HepG2 (cell line): Measurements from ENCODE around the gene SMARCAD1. TPM values are rescaled to one million over a fixed set of nuclear protein-coding genes. Genes with fewer than 3 reads are reported as not detected.

Source experiments
- BRCA1 ChIP-seq: sonication (generic); formaldehyde crosslinking; IDR thresholded peaks from 2 replicates; pipeline ENCODE4 v1.4.0; 2020; ENCODE audit warnings: missing genetic modification reagents
- HDAC2 ChIP-seq: sonication (generic); formaldehyde crosslinking; IDR thresholded peaks from 2 replicates; pipeline ENCODE4 v1.4.0; 2020; ENCODE audit warnings: missing genetic modification reagents
- HNF4G ChIP-seq, 2 experiments: sonication (generic) in 1 of 2; formaldehyde crosslinking in 1 of 2; IDR thresholded peaks; 2 replicates each; pipeline versions ENCODE4 v1.4.0 to v1.6.1; 2011 to 2020; ENCODE audit warnings: borderline replicate concordance in 2 of 2, low read depth in 2 of 2, mild to moderate bottlenecking in 2 of 2, low read length in 1 of 2, missing genetic modification reagents in 1 of 2, moderate library complexity in 1 of 2
- ISL2 ChIP-seq: sonication (generic); formaldehyde crosslinking; IDR thresholded peaks from 2 replicates; pipeline ENCODE4 v1.5.0; 2020; ENCODE audit warnings: missing genetic modification reagents
- MZF1 ChIP-seq: sonication (generic); formaldehyde crosslinking; IDR thresholded peaks from 2 replicates; pipeline ENCODE4 v1.8.1; 2023; ENCODE audit warnings: mild to moderate bottlenecking, missing genetic modification reagents, borderline replicate concordance
- PCBP2 ChIP-seq: fragments of 200-400 bp; formaldehyde crosslinking; optimal IDR thresholded peaks from 2 replicates; pipeline ENCODE3; 2018; ENCODE audit warnings: low read length, low read depth; ENCODE audit not compliant: poor library complexity, severe bottlenecking
- RNF2 ChIP-seq: fragments of 450-650 bp; conservative IDR thresholded peaks from 2 replicates; pipeline ENCODE4 v1.6.1; 2016; ENCODE audit warnings: low read depth
- RXRB ChIP-seq: IDR thresholded peaks from 2 replicates; pipeline ENCODE4 v1.6.1; 2016; ENCODE audit warnings: borderline replicate concordance, missing genetic modification reagents, missing compliant biosample characterization
- SMARCC2 ChIP-seq: fragments of 450-650 bp; IDR thresholded peaks from 2 replicates; pipeline ENCODE4 v1.6.1; 2017; ENCODE audit warnings: antibody characterized with exemption, mild to moderate bottlenecking
- SOX13 ChIP-seq, 3 experiments: fragments of 450-650 bp in 1 of 3; sonication (generic) in 1 of 3; formaldehyde crosslinking in 1 of 3; IDR thresholded peaks in 2 of 3; conservative IDR thresholded peaks in 1 of 3; 2 replicates each; pipeline versions ENCODE4 v1.5.0 to v1.6.1; 2016 to 2020; ENCODE audit warnings: antibody characterized with exemption in 1 of 3, mild to moderate bottlenecking in 1 of 3, missing compliant biosample characterization in 1 of 3, missing genetic modification reagents in 1 of 3, moderate library complexity in 1 of 3
- SRSF9 ChIP-seq: fragments of 200-400 bp; formaldehyde crosslinking; IDR thresholded peaks from 2 replicates; pipeline ENCODE4 v1.6.1; 2018; ENCODE audit warnings: borderline replicate concordance, mild to moderate bottlenecking, low read depth, low read length; ENCODE audit not compliant: insufficient read depth, poor library complexity, severe bottlenecking
- TOPORS ChIP-seq: sonication (generic); formaldehyde crosslinking; IDR thresholded peaks from 2 replicates; pipeline ENCODE4 v1.8.0; 2023; ENCODE audit warnings: mild to moderate bottlenecking, missing genetic modification reagents
- TP53 ChIP-seq: sonication (generic); formaldehyde crosslinking; conservative IDR thresholded peaks from 2 replicates; pipeline ENCODE4 v1.4.0; 2020; ENCODE audit warnings: missing genetic modification reagents
- ZBTB38 ChIP-seq: sonication (generic); formaldehyde crosslinking; IDR thresholded peaks from 2 replicates; pipeline ENCODE4 v1.5.1; 2020; ENCODE audit warnings: mild to moderate bottlenecking, missing genetic modification reagents
- ZFP36 ChIP-seq: fragments of 150-350 bp; IDR thresholded peaks from 2 replicates; pipeline ENCODE4 v1.6.1; 2018; ENCODE audit warnings: borderline replicate concordance, low read length, low read depth; ENCODE audit not compliant: partially characterized antibody
- ZNF605 ChIP-seq: sonication (generic); formaldehyde crosslinking; IDR thresholded peaks from 2 replicates; pipeline ENCODE4 v1.8.0; 2022; ENCODE audit warnings: mild to moderate bottlenecking, missing genetic modification reagents
- ZNF749 ChIP-seq: sonication (generic); formaldehyde crosslinking; IDR thresholded peaks from 2 replicates; pipeline ENCODE4 v1.8.0; 2022; ENCODE audit warnings: mild to moderate bottlenecking, missing genetic modification reagents, moderate library complexity, borderline replicate concordance
- polyA plus RNA-seq, 8 experiments: library from polyadenylated mRNA; depleted of rRNA in 3 of 8; stranded (reverse) in 7 of 8; unstranded in 1 of 8; fragments of >200 nt; fragmentation: Illumina TruSeq in 4 of 8; extraction: Trizol in 4 of 8; gene quantifications; 2 replicates each; pipeline versions ENCODE4 v1.2.1 to v1.2.3, GENCODE V29; 2011 to 2016; ENCODE audit warnings: low read depth in 4 of 8, missing spikeins in 1 of 8, mixed read lengths in 1 of 8; ENCODE audit not compliant: insufficient read depth in 1 of 8
- total RNA-seq, 5 experiments: library from RNA; depleted of rRNA; stranded (reverse); fragments of >200 nt; fragmentation: Illumina TruSeq; extraction: Trizol; gene quantifications; 2 replicates each; pipeline ENCODE4 v1.2.3, GENCODE V29; 2016; ENCODE audit warnings: low read depth in 1 of 5
- TF ChIP-seq, protein P1 (sequence below): sonication (generic); formaldehyde crosslinking; IDR thresholded peaks from 2 replicates; pipeline ENCODE4 v1.5.0; 2020; ENCODE audit warnings: missing genetic modification reagents
- TF ChIP-seq, protein P2 (sequence below): sonication (generic); formaldehyde crosslinking; IDR thresholded peaks from 2 replicates; pipeline ENCODE4 v1.5.0; 2020; ENCODE audit warnings: missing genetic modification reagents
- TF ChIP-seq, protein P3 (sequence below): sonication (generic); formaldehyde crosslinking; IDR thresholded peaks from 2 replicates; pipeline ENCODE4 v1.4.0; 2020; ENCODE audit warnings: mild to moderate bottlenecking, low read depth, missing genetic modification reagents
- TF ChIP-seq, protein P4 (sequence below): sonication (generic); formaldehyde crosslinking; IDR thresholded peaks from 2 replicates; pipeline ENCODE4 v1.4.0; 2020; ENCODE audit warnings: low read depth, missing genetic modification reagents

The SMARCAD1 gene
- total and polyA plus RNA-seq, 2 of the 13 experiments (the other 11 are each of a cell fraction or from before 2014, with no cell fraction given): 18.2 to 35.9 TPM

DNA sequence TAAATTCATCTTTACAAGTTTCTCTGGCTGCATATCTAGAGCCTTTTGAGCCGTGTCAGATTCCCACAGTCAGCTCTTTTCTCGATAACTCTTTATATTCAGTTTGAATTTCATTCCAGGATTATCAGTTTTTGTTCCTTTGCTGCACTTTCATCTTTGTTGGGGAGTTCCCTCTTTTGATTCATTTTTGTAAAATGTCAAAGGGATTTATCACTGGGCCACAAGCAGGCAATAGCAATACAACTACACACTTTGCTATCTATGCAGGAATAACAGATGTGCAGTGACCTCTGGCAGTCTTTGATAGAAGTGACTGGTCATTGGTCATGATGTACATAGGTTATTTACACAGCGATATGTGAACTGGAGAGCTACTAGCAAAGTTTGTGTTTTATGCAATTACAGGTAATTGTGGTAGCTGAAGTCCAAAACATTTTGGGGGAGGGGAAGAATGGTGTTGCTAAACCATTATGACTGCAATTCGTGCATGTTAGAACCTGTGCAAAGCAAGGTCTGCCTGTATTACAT lies 91.1 kb downstream of the SMARCAD1 start (continued):
- TF ChIP-seq MZF1 (CRISPR knock-in tag) (no peak), SOX13 (IDR thresholded peaks at IDR 0.05) (no peak), SOX13 (CRISPR knock-in tag; conservative IDR thresholded peaks at IDR 0.05 in 1 of 2, IDR thresholded peaks at IDR 0.05 in 1 of 2) (peak in 1 of 2 experiments; percentile 77; a peak in 2 of 4 replicates), TOPORS (CRISPR knock-in tag) (no peak), SRSF9 (no peak), RNF2 (no peak), RXRB (CRISPR knock-in tag) (peak; percentile 86), PCBP2 (no peak), HDAC2 (CRISPR knock-in tag) (peak; percentile 67; the same call in 1 of the 2 replicates), SMARCC2 (no peak), ZFP36 (no peak), ISL2 (CRISPR knock-in tag) (peak; percentile 72; the same call in 1 of the 2 replicates), HNF4G (IDR thresholded peaks at IDR 0.05; ENCODE audit: borderline replicate concordance, low read depth, low read length) (peak; percentile 22; the same call in 1 of the 2 replicates), HNF4G (CRISPR knock-in tag; IDR thresholded peaks at IDR 0.05; ENCODE audit: borderline replicate concordance, low read depth) (no peak), ZBTB38 (CRISPR knock-in tag) (no peak), ZNF749 (CRISPR knock-in tag) (no peak), TP53 (CRISPR knock-in tag) (no peak), BRCA1 (CRISPR knock-in tag) (no peak), ZNF605 (CRISPR knock-in tag) (no peak)
- TF ChIP-seq, protein P1, sequence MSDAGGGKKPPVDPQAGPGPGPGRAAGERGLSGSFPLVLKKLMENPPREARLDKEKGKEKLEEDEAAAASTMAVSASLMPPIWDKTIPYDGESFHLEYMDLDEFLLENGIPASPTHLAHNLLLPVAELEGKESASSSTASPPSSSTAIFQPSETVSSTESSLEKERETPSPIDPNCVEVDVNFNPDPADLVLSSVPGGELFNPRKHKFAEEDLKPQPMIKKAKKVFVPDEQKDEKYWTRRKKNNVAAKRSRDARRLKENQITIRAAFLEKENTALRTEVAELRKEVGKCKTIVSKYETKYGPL (CRISPR knock-in tag): no peak
- TF ChIP-seq, protein P2, sequence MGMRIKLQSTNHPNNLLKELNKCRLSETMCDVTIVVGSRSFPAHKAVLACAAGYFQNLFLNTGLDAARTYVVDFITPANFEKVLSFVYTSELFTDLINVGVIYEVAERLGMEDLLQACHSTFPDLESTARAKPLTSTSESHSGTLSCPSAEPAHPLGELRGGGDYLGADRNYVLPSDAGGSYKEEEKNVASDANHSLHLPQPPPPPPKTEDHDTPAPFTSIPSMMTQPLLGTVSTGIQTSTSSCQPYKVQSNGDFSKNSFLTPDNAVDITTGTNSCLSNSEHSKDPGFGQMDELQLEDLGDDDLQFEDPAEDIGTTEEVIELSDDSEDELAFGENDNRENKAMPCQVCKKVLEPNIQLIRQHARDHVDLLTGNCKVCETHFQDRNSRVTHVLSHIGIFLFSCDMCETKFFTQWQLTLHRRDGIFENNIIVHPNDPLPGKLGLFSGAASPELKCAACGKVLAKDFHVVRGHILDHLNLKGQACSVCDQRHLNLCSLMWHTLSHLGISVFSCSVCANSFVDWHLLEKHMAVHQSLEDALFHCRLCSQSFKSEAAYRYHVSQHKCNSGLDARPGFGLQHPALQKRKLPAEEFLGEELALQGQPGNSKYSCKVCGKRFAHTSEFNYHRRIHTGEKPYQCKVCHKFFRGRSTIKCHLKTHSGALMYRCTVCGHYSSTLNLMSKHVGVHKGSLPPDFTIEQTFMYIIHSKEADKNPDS (CRISPR knock-in tag): no peak
- TF ChIP-seq, protein P3, sequence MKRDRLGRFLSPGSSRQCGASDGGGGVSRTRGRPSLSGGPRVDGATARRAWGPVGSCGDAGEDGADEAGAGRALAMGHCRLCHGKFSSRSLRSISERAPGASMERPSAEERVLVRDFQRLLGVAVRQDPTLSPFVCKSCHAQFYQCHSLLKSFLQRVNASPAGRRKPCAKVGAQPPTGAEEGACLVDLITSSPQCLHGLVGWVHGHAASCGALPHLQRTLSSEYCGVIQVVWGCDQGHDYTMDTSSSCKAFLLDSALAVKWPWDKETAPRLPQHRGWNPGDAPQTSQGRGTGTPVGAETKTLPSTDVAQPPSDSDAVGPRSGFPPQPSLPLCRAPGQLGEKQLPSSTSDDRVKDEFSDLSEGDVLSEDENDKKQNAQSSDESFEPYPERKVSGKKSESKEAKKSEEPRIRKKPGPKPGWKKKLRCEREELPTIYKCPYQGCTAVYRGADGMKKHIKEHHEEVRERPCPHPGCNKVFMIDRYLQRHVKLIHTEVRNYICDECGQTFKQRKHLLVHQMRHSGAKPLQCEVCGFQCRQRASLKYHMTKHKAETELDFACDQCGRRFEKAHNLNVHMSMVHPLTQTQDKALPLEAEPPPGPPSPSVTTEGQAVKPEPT (CRISPR knock-in tag): no peak
- TF ChIP-seq, protein P4, sequence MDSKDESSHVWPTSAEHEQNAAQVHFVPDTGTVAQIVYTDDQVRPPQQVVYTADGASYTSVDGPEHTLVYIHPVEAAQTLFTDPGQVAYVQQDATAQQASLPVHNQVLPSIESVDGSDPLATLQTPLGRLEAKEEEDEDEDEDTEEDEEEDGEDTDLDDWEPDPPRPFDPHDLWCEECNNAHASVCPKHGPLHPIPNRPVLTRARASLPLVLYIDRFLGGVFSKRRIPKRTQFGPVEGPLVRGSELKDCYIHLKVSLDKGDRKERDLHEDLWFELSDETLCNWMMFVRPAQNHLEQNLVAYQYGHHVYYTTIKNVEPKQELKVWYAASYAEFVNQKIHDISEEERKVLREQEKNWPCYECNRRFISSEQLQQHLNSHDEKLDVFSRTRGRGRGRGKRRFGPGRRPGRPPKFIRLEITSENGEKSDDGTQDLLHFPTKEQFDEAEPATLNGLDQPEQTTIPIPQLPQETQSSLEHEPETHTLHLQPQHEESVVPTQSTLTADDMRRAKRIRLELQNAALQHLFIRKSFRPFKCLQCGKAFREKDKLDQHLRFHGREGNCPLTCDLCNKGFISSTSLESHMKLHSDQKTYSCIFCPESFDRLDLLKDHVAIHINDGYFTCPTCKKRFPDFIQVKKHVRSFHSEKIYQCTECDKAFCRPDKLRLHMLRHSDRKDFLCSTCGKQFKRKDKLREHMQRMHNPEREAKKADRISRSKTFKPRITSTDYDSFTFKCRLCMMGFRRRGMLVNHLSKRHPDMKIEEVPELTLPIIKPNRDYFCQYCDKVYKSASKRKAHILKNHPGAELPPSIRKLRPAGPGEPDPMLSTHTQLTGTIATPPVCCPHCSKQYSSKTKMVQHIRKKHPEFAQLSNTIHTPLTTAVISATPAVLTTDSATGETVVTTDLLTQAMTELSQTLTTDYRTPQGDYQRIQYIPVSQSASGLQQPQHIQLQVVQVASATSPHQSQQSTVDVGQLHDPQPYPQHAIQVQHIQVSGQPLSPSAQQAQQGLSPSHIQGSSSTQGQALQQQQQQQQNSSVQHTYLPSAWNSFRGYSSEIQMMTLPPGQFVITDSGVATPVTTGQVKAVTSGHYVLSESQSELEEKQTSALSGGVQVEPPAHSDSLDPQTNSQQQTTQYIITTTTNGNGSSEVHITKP (CRISPR knock-in tag): no peak
